ELF-1 (cell line): Measurements from ENCODE around the gene FAM43B.
"Not testable (repeated sequence)": the region's sequence is repeated elsewhere in the genome, so short reads cannot be mapped to it uniquely, and the experiment has no call there.

Source experiments
- DNase-seq: peaks from one replicate; pipeline ENCODE4 v3.0.0-alpha.2; 2016; ENCODE audit warnings: low read depth, low spot score

The FAM43B gene, protein sequence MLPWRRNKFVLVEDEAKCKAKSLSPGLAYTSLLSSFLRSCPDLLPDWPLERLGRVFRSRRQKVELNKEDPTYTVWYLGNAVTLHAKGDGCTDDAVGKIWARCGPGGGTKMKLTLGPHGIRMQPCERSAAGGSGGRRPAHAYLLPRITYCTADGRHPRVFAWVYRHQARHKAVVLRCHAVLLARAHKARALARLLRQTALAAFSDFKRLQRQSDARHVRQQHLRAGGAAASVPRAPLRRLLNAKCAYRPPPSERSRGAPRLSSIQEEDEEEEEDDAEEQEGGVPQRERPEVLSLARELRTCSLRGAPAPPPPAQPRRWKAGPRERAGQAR

DNA sequence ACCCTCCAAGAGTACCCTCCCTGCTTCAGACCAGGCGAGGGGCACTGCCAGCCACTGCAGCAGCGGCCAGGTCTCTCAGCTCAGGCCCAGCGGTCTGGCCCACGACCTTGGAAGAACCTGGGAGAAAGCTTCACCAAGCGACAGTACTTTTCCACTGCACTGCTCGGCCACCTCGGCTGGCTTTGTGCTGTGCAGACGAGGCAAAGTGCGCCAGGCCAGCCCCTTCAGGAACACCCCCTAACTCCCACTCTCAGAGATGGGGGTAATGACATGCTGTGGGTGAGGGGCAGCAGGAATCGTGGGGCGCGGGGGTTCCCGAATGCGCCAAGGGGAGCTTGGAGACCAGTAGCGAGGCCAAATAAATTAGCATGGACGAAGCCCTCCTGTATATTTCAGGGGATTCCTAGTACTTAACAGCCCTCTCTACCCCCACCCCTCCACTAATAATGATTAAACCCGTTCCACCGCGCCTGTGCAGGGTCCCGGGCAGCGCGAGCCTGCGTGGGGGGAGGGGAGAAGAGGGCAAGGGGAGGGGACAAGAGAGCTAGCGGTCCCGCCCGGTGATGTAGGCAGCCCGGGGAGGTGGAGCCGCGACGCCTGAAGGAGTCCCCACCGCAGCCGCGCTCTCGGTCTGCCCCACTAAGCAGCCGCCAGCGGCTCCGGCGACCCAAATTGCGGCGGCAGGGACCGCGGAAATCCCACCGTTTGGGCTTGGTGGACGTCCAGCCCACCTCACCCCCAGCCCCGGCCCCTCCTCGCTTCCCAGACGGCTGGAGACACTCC lies at the start of gene FAM43B:
FAM43B (plus strand) TSS at position 629 of the 783 bp plus-strand sequence. CDS start 401 bp downstream, outside the sequence.
- DNase-seq = peak; percentile 51

DNA sequence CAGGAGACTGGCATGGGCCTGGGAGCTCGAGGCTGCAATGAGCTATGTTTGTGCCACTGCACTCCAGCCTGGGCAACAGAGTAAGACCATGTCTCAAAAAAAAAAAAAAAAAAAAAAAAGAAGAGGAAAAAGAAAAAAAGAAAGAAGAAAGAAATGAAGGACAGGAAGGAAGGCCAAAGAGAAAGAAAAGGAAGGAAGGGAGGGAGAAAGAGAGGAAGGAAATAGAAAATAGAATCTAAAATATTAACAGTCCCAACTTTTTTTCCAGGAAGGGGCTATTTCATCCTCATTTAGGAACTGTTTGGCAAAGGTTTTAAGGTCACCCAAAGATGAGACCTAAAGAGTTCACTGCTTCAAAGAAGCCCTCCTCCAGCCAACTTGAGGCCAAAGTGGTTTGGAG lies 46.9 kb upstream of the FAM43B start:
- no peak for DNase-seq

DNA sequence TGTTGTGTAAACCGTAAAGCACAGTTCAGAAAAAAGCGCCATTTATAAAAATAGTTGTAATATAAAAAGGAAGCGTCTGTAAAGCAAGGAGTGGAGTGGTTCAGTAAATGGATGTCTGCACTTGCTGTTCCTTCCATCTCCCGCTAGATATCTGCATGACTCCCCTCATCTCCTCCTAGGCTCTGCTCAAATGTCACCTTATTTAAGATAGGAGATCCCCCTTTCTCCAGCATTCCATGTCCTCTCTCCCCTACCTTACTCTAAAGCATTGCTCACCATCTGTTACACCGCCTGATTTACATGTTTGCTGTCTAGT lies 45.2 kb upstream of the FAM43B start:
- no peak for DNase-seq

DNA sequence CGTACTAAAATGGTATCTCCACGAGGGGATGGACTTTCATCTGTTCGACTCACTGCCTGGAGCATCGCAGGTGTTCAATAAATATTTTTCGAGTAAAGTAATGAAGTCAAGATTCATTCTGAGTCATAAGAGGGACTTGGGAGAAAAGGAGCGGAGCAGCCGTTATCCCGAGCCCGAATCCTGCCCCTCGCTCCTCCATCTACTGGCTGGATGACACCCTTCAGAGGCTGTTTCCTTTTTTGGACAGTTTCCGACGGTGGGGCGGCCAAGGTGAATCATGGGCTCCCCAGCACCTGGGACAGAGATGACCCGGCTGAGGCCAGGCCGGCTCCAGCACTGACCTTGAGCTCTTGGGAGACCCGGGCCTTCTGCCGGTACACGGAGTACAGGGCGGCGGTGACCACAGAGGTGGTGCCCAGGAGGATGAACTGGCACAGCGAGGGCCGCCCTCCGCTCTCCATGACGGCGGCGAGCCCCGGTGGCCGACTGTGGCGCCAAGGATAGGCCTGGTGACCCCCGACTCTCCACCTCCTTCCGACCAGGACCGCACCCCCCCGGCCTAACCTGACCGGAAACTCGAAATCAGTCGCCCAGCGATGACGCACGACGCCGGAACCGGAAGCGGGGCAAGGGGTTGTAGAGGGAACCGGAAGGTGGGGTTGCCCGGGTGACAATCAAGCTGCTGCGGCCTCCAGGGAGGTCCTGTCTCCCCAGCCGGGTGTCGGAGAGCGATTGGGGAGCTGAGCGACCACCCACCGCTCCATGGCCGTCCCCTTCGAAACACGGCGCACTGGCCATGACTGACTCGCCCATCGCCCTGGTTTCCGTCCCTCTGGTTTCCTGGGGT lies 44.6 kb upstream of the FAM43B start, which contains the start of gene MUL1:
MUL1 (minus strand) TSS at position 588 of the 847 bp plus-strand sequence; CDS start at position 461, 127 bp downstream.
- DNase-seq = peak; percentile 94

DNA sequence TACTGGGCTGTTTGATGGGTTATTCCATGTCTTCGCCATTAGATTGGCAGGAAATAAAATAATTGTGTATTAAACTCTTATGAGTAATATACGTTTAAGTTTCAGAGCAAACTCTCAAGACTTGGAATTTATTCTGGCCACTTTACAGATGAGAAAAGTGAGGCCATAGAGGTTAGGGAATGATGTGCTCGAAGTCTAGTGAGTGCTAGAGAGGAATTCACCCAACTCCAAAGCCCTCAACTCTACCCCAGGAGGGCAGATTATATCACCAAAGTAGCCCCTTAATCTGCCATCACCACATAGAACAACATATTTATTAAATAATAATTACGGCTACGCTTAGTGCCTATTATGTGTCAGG lies 44.0 kb upstream of the FAM43B start:
- no peak for DNase-seq

DNA sequence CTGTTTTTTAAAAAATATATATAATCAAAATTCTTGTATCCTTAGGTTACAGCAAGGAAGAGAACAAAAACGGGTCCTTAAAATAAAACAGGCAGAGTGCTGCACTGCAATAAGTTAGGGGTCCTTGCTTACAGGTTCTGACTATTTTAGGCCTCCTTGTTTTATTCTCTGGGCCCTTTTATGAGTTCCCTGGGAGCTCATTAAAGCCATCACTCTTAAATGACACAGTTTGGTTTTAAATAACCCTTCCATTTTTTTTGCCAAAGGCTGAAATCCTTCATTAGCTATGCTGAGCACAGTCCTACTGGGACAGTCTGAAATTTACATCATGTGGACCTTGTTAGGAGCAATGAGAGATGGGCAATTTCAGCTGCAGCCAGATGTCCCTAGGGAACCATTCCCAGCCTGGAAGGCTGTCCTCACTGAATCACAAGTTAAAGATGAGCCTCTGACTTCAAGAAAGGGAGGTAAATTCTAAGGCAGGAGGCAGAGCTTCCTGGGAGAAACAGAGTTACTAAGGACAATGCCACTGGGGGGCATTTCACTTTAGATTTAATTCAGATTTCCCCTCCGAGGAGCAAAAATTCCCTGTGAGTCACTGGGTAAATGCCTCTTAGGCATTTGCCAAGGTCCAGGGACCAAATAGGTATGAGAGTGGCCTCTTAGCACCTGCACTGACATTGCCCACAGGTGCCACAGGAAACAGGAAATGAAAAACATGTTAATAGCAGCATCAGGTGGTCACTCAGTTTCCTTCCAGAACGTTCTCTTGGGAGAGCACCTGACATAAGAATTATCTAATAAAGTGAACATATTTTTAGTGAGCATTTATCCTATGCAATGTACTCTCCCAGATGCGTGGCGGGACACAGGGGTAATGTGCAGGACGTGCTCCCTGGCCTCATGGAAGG lies 40.6 kb upstream of the FAM43B start:
- no peak for DNase-seq

DNA sequence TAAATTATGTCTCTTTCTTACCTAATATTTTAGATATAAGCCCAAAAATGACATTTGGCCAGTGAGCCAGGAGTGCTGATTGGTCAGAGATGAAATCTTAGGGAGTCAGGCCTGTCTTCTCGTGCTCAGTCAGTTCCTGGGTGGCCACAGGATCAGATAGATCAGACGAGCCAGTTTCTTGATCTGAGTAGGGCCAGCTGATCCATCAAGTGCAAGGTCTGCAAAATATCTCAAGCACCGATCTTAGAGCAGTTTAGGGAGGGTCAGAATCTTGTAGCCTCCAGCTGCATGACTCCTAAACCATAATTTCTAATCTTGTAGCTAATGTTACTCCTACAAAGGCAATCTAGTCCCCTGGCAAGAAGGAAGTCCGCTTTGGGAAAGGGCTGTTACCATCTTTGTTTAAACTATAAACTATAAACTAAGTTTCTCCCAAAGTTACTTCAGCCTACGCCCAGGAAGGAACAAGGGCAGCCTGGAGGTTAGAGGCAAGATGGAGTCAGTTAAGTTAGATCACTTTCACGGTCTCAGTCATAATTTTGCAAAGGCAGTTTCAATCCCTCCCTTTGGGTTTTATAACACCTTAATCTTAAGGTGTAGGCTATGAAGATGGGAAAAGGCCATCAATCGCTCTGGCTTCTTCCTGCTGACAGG lies 32.6 kb upstream of the FAM43B start:
- DNase-seq = not testable (repeated sequence)

DNA sequence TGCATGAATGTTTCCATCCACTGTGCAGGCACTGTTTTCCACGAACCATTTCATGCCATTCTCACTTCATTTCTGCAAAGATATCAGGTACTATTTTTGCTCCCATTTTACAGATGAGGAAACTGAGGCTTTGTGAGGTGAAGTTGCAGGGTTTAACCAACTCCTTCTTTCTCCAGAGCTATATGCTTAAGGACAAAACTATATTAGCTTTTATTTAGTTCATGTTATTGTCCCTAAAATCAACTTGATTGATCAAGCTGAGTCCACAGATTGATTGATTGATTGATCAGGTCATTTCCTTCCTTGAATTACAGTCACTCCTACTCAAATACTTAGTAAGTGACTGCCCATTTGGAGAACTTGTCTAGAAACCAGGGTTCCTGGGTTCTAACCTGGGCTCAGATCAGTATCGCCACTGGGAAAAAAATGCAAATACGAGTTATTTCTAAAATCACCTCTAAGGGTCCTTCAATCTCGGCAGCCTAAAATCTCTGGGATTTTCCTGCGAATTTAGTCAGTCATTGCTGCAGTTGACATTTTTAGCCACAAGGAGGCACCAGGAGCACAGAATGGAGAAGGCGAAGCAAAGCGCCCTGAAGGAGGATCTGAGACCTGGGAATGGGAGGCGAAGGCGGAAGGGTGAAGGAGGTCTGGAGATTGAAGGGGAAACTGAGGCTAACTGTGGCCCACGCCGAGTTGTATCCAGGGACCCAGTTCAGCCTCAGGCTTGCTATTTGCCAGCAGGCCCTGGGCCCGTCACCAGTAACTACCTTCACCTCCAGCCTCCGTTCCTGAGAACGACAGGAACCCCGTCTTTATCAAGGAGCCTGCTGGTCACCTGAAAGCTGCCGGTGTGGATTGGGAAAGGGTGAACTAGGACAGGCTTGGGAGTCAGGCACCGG lies 30.2 kb upstream of the FAM43B start:
- DNase-seq = peak; percentile 87

DNA sequence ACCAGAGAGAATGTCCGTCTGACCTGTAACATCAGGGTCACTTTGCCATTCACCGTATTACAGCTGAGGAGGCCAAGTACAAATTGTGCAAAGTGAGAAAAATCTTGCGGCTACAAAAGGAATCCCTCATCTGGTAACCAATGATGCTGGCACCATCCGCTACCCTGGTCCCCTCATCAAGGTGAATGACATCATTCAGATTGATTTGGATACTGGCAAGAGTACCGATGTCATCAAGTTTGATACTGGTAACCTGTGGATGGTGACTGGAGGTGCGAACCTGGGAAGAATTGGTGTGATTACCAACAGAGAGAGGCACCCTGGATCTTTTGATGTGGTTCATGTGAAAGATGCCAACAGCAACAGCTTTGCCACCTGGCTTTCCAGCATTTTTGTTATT lies 26.1 kb upstream of the FAM43B start:
- DNase-seq = no peak

DNA sequence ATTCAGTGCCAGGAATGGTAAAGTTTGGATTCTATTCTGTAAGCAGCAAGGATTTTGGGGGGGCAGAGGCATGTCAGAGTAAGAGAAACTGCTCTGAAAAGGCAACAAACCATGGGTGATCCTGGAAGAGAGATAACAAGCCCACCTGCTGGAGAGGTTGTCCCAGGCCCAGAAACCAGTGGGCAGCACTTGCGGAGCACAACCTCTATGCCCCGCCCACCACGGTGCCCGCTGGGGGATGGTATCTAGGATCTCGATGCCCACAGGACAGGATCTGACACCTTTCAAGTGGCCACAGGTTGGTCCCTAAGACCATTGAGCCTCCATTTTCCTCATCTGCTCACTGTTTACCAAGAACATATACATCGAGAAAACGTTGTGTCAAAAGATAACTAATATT lies 24.2 kb upstream of the FAM43B start:
- no peak for DNase-seq

DNA sequence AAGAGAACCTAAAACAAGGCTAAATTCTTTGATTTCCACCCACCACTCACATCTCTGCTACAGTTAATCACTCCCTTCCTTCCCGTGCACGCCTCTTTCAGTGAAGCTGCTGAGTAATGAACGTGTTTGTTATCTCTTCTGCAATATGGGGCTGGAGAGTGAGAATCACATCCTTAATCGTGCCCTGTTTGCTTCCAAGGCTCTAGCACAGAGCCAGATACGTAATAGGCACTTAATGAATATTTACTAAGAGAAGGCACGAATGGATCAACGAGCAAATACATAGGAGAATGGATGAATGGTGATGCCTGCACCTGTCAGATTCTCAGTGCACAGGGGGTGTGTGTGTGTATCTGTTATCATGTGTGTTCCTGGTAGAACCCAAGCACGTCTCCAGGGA lies 22.1 kb upstream of the FAM43B start:
- no peak for DNase-seq

DNA sequence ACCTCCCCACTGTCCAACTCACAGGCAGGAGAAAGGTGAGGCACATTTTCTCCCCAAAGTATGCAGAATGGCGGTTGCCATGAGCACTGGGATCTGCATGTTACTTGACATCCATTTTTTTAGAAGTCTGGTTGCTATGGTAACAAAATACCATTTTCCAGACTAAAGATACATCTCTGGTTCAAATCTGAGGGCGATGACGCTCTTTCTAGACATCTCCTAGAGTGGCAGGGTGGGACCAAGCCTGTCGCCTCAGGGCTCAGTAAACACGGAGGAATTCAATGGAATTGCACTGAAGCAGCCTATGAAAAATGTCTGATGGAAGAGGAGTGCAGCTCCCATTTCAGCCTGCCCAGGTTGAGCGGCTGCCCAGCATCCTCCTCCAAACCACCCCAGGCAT lies 21.5 kb upstream of the FAM43B start:
- no peak for DNase-seq

DNA sequence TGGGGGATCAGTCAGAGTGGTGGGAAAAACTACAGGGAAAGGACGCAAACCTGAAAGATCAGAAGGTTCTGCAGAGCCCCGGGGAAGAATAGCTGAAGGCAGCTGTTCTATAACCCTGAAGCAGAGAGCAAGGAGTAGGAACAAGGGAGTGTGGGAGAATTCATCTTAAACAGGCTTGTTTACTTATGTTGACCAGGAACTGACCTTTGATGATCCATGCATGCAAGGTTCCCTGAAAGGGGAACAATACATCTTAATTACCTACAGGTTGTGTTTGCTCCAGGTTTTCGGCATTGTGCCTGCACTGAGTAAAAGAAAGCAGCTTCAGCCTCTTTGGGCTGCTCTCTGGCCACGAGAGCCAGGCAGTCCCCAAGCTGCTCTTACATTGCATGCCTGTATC lies 18.7 kb upstream of the FAM43B start:
- DNase-seq = peak; percentile 17

DNA sequence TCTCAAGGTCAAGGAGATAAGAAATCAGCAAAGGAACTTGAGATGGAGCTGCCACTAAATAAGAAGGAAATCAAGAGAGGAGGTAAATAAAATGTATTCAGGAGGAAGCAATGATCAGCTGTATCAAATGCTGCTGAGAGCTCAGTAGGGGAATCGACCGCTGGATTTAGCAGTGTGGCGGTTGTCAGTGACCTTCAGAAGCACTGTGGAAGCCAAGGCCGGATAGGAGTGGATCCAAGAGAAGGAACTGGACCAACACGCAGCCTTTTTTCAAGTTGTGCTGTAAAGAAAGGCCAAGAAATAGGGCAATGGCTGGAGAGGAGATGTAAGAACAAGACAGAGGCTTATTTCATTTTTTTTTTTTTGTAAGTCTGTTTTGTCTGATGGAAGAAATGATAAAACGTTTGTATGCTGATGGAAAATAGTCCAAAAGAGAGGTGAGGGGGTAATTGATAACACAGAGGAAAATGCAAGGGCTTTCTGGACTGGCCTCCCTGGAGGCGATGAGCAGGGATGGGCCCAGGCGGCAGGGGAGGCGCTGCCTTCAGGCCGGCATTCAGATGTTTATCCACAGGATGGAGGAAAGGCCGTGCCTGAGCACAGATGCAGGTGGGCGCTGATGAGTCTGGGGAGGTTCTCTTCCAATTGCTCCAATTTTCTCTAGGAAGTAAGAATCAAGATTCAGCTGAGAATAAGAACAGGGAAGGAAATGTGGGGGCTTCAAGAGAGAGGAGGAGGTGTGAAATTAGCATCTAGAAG lies 17.5 kb upstream of the FAM43B start:
- no peak for DNase-seq

DNA sequence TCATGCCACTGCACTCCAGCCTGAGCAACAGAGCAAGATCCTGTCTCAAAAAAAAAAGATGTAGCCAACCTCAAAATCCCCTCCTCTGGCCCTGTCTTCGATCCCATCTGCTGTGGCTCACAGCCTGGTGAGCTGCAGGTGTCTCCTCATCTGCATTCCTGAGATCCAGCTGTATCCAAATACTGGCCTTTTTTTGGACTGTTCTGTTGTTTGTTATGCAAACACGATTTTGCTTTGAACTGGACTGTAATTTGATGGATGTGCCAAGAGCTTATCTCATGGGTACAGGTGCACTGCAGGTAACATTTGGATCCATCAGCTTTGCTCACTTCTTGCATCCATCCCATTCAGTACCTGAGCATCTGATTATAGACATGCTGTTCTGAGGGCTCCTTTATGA lies 14.1 kb upstream of the FAM43B start:
- DNase-seq = no peak

DNA sequence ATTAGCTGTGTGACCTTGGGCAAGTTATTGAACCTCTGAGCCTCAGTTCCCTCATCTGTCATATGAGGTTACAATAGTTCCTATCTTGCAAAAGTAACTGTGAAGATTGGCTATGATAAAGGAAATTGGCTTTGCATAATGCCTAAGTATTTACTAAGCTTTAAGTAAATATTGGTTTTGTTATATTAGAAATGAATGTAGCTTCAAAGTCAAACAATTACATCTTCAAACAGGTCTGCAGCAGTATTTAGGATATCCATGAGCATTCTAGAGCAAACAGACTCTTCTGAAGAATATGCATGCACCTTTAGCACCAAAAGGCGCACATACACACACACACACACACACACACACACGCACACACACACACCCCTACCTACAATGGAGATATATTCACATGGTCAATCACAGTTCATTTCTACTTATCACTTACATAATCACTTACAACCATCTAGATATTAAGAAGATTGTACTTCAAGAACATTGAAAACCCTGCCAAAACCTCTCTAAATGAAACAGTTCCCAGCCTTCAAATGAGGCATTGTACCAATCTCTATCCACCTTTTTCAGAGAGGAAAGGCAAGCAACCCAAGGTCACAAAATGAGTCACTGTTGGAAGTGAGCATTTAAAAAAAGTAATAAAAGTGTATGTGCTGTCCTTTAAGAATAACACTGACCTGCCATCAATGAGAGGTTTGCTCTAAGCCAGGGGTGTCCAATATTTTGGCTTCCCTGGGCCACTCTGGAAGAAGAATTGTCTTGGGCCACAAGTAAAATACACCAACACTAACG lies 13.4 kb upstream of the FAM43B start:
- DNase-seq = no peak

DNA sequence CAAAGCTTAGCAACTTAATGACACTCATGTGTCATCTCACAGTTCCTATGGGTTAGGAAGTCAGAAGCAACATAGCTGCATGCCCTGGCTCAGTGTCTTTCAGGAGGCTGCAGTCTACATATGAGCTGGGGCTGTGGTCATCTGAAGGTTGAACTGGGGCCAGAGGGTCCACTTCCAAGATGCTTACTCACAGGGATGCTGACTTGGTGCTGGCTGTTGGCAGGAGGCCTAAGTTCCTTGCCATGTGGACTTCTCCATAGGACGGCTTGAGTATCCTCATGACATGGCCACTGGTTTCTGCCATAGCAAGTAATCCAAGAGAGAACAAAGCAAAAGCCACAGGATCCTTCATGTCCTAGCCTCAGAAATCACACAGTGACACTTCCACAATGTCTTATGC lies 12.1 kb upstream of the FAM43B start:
- no peak for DNase-seq

DNA sequence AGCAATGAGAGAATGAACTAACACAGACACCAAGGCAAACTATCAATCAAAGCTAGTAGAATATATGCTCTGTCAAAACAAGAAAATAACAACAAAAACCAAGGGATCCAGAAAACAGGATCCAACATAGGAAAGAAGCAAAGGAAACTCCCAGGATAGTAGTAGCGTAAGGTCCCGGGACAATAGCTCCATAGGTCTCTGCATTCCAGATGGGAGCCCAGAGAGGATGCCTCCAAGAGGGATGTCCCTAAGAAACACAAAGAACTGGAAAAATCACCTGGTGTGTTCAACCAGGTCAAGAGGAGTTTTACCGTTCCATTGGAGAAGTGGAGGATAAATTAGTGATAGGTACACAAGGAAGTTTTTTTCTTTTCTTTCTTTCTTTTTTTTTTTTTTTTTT lies 5.7 kb upstream of the FAM43B start:
- no peak for DNase-seq
